GM12878 (cell line): ENCODE data around the gene THBD. TPM values are rescaled to one million over a fixed set of nuclear protein-coding genes. Genes with fewer than 3 reads are reported as not detected.

ENCODE experiments used
- ATAC-seq: fragments of 200-7000 bp; cut with Tn5 transposase; 3 replicates; pipeline ENCODE4 v1.9.1; 2020; ENCODE audit warnings: mild to moderate bottlenecking, moderate library complexity
- BruUV-seq: library from RNA; stranded (reverse); fragments of 400-500 nt; replicated peaks from 2 replicates; lab custom pipeline; 2021; lab: Mats Ljungman, UMichigan
- CTCF ChIA-PET: fragments of 300-600 bp; sonication (Branson Sonifier 250); formaldehyde crosslinking; extraction: SDS; loops from one replicate; lab custom pipeline; 2021; ENCODE audit warnings: inconsistent platforms; lab: Yijun Ruan, JAX
- POLR2A ChIA-PET: fragments of 350-600 bp; formaldehyde crosslinking; extraction: SDS; loops from one replicate; lab custom pipeline; 2021; ENCODE audit warnings: inconsistent platforms; lab: Charles Lee
- RAD21 ChIA-PET: fragments of 300-600 bp; sonication (Branson Sonifier 250); formaldehyde crosslinking; loops from one replicate; lab custom pipeline; 2023; ENCODE audit warnings: antibody characterized with exemption; ENCODE audit not compliant: unreplicated experiment; lab: Charles Lee
- SMC1A ChIA-PET: fragments of 300-600 bp; sonication (Branson Sonifier 250); formaldehyde crosslinking; loops from one replicate; lab custom pipeline; 2023; ENCODE audit not compliant: unreplicated experiment, uncharacterized antibody; lab: Charles Lee
- DNase-seq: peaks from one replicate; pipeline ENCODE4 v3.0.0-alpha.2; 2011; ENCODE audit warnings: low read depth, low spot score
- FAIRE-seq: peaks from 3 replicates; lab custom pipeline; 2011; peaks lifted over from hg19 to GRCh38; lab: Jason Lieb, UNC
- H2AFZ ChIP-seq: 2 replicates; pipeline ENCODE4 v1.6.0; 2011; ENCODE audit warnings: low read depth, low read length, control low read depth; ENCODE audit not compliant: control insufficient read depth
- H3K27ac ChIP-seq: 2 replicates; pipeline ENCODE4 v1.5.1; 2011; ENCODE audit warnings: control low read depth; ENCODE audit not compliant: control insufficient read depth, insufficient read depth
- H3K27me3 ChIP-seq, 2 experiments: replicated peaks in 1 of 2; 2 replicates each; pipeline versions ENCODE4 v1.6.0 to v1.6.1; 2011; ENCODE audit warnings: low read length in 1 of 2; ENCODE audit not compliant: control insufficient read depth in 2 of 2, insufficient read depth in 2 of 2
- H3K36me3 ChIP-seq, 2 experiments: 2 replicates each; pipeline ENCODE4 v1.5.1; 2011; ENCODE audit warnings: low read length in 1 of 2; ENCODE audit not compliant: control insufficient read depth in 2 of 2, insufficient read depth in 2 of 2
- H3K4me1 ChIP-seq: 2 replicates; pipeline ENCODE4 v1.6.1; 2011; ENCODE audit warnings: mild to moderate bottlenecking, low read length, moderate library complexity, mixed read lengths; ENCODE audit not compliant: control insufficient read depth, insufficient read depth
- H3K4me2 ChIP-seq: 2 replicates; pipeline ENCODE4 v1.6.0; 2011; ENCODE audit warnings: control low read depth; ENCODE audit not compliant: control insufficient read depth, insufficient read depth
- H3K4me3 ChIP-seq: fragments of 200-600 bp; sonication (generic); 2 replicates; pipeline ENCODE4 v1.5.1; 2016
- H3K79me2 ChIP-seq: 2 replicates; pipeline ENCODE4 v1.6.0; 2011; ENCODE audit warnings: low read length; ENCODE audit not compliant: control insufficient read depth, insufficient read depth
- H3K9ac ChIP-seq: 2 replicates; pipeline ENCODE4 v1.8.0; 2011; ENCODE audit warnings: low read length, control low read depth, mixed read lengths; ENCODE audit not compliant: control insufficient read depth, insufficient read depth
- H3K9me3 ChIP-seq: replicated peaks from 3 replicates; pipeline ENCODE4 v1.5.1; 2011; ENCODE audit warnings: mild to moderate bottlenecking, low read length; ENCODE audit not compliant: control insufficient read depth, insufficient read depth
- H4K20me1 ChIP-seq: 2 replicates; pipeline ENCODE4 v1.6.0; 2011; ENCODE audit not compliant: control insufficient read depth, insufficient read depth
- BHLHE40 ChIP-seq, 2 experiments: fragments of 450-650 bp in 1 of 2; IDR thresholded peaks; 2 replicates each; pipeline ENCODE4 v1.6.1; 2011 to 2017; ENCODE audit warnings: low read depth in 2 of 2, borderline replicate concordance in 1 of 2, improper control_type of control experiment in 1 of 2, low read length in 1 of 2, mild to moderate bottlenecking in 1 of 2
- EP300 ChIP-seq, 2 experiments: fragments of 150-350 bp in 1 of 2; IDR thresholded peaks; 2 replicates each; pipeline ENCODE4 v1.6.1; 2011 to 2012; ENCODE audit warnings: low read depth in 2 of 2, low read length in 2 of 2, borderline replicate concordance in 1 of 2, improper control_type of control experiment in 1 of 2, inconsistent platforms in 1 of 2; ENCODE audit not compliant: control insufficient read depth in 1 of 2
- IRF4 ChIP-seq: IDR thresholded peaks from 2 replicates; pipeline ENCODE4 v1.6.1; 2011; ENCODE audit warnings: low read depth, low read length
- MYC ChIP-seq: IDR thresholded peaks from 2 replicates; pipeline ENCODE4 v1.6.1; 2011; ENCODE audit warnings: mild to moderate bottlenecking, low read length, moderate library complexity, inconsistent platforms; ENCODE audit not compliant: insufficient read depth, insufficient replicate concordance, insufficient read length, severe bottlenecking
- ZNF217 ChIP-seq: fragments of 450-650 bp; IDR thresholded peaks from 2 replicates; pipeline ENCODE4 v1.6.1; 2017; ENCODE audit warnings: antibody characterized with exemption, mild to moderate bottlenecking
- WGBS: methylation state at CpG from one replicate; pipeline ENCODE4 v1.1.6; 2016; ENCODE audit warnings: low lambda C conversion rate; ENCODE audit not compliant: insufficient replicate concordance, insufficient coverage; ENCODE audit errors: missing lambda C conversion rate; 5-methylcytosine and 5-hydroxymethylcytosine counted together
- in situ Hi-C: fragments of 300-500 bp; cut with MboI; formaldehyde crosslinking; loops from 9 replicates; pipeline ENCODE4 v1.14.3; 2018; ENCODE audit warnings: mixed read lengths
- intact Hi-C: fragments of 100-400 bp; cut with micrococcal nuclease; formaldehyde crosslinking; loops from one replicate; pipeline ENCODE4 v1.14.2; 2022; ENCODE audit not compliant: unreplicated experiment
- polyA plus RNA-seq, 11 experiments: library from polyadenylated mRNA; depleted of rRNA in 4 of 11; unstranded in 6 of 11; stranded (reverse) in 5 of 11; fragments of >200 nt; fragmentation: Nextera tagmentation in 4 of 11; fragmentation: Illumina TruSeq in 1 of 11; extraction: Ambion mirVana in 4 of 11; extraction: Trizol in 1 of 11; gene quantifications; 1 replicate in 1 of 11; 2 replicates in 10 of 11; pipeline versions ENCODE4 v1.2.1 to v1.2.3, GENCODE V29; 2011 to 2016; ENCODE audit warnings: inconsistent platforms in 2 of 11, missing spikeins in 2 of 11, low read depth in 1 of 11
- total RNA-seq, 4 experiments: library from RNA; depleted of rRNA in 3 of 4; stranded (reverse); fragments of >200 nt in 3 of 4; fragmentation: Illumina TruSeq in 1 of 4; extraction: Trizol in 1 of 4; gene quantifications; 2 replicates each; pipeline versions ENCODE4 v1.2.1 to v1.2.3, GENCODE V29; 2013 to 2021
- TF ChIP-seq, protein P1 (sequence below): IDR thresholded peaks from 2 replicates; pipeline ENCODE4 v1.6.1; 2012; ENCODE audit warnings: low read depth, low read length, improper control_type of control experiment
- TF ChIP-seq, protein P2 (sequence below): IDR thresholded peaks from 2 replicates; pipeline ENCODE4 v1.6.1; 2011; ENCODE audit warnings: borderline replicate concordance, low read depth, mild to moderate bottlenecking, moderate library complexity, low read length; ENCODE audit not compliant: insufficient read depth, poor library complexity, severe bottlenecking
- TF ChIP-seq, protein P3 (sequence below): IDR thresholded peaks from 2 replicates; pipeline ENCODE4 v1.6.1; 2011; ENCODE audit warnings: low read depth, low read length, improper control_type of control experiment, borderline replicate concordance

The THBD gene
- total and polyA plus RNA-seq, 10 of the 15 experiments (the other 5 are each of a cell fraction or from before 2014, with no cell fraction given), result not detected

DNA sequence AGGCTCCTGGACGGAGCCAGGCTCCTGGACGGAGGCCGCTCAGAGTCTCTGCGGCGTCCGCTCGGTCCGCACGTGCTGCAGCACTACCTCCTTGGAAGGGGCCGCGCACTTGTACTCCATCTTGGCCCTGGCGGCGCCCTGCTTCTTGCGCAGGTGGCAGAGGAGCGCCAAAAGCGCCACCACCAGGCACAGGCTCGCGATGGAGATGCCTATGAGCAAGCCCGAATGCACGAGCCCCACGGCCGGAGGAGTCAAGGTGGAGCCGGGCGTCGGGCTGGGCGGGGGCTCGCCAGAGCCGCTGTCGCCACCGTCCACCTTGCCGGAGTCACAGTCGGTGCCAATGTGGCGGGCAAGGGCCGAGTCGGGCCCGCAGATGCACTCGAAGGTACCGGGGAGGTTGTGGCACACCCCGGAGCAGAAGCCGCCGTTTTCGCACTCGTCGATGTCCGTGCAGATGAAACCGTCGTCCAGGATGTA, 1.7 kb downstream of the THBD start:
- no peak for DNase-seq
- Histone ChIP-seq H3K9ac (no peak overlapping the region), H3K4me2 (no peak overlapping the region), H3K4me1 (no peaks in the 10 kb centered on the region), H3K9me3 (no peaks in the 10 kb centered on the region; the same call in 2 of the 3 replicates), H2AFZ (no peak overlapping the region), H4K20me1 (no peaks in the 10 kb centered on the region), H3K27ac (no peak overlapping the region), H3K4me3 (no peak overlapping the region), H3K79me2 (no peaks in the 10 kb centered on the region), H3K27me3 (peaks cover 8 to 11% of the 10 kb centered on the region in 2 experiments), H3K36me3 (no peaks in the 10 kb centered on the region; a peak in 1 of 4 replicates)
- TF ChIP-seq, protein P1, sequence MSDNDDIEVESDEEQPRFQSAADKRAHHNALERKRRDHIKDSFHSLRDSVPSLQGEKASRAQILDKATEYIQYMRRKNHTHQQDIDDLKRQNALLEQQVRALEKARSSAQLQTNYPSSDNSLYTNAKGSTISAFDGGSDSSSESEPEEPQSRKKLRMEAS, result no peak
- TF ChIP-seq, protein P2, sequence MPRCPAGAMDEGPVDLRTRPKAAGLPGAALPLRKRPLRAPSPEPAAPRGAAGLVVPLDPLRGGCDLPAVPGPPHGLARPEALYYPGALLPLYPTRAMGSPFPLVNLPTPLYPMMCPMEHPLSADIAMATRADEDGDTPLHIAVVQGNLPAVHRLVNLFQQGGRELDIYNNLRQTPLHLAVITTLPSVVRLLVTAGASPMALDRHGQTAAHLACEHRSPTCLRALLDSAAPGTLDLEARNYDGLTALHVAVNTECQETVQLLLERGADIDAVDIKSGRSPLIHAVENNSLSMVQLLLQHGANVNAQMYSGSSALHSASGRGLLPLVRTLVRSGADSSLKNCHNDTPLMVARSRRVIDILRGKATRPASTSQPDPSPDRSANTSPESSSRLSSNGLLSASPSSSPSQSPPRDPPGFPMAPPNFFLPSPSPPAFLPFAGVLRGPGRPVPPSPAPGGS, result no peak
- TF ChIP-seq MYC (no peak), ZNF217 (no peak), BHLHE40 (IDR thresholded peaks at IDR 0.05; ENCODE audit: borderline replicate concordance in 1 of 2, low read depth in 2 of 2, low read length in 1 of 2) (no peak), IRF4 (no peak), EP300 (IDR thresholded peaks at IDR 0.05; ENCODE audit: borderline replicate concordance in 1 of 2, control insufficient read depth in 1 of 2, low read depth in 2 of 2, low read length in 2 of 2) (no peak)
- TF ChIP-seq, protein P3, sequence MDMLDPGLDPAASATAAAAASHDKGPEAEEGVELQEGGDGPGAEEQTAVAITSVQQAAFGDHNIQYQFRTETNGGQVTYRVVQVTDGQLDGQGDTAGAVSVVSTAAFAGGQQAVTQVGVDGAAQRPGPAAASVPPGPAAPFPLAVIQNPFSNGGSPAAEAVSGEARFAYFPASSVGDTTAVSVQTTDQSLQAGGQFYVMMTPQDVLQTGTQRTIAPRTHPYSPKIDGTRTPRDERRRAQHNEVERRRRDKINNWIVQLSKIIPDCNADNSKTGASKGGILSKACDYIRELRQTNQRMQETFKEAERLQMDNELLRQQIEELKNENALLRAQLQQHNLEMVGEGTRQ, result no peak
- in situ Hi-C loops (no loop called here), intact Hi-C loops (no loop called here)
- ChIA-PET RAD21 (no interaction called here), SMC1A (interaction anchor here (1.2 to 1.5 kb wide), 2 partner anchors 117 to 153 kb away, joined by 3 to 4 read pairs; no protein-coding TSS in a partner anchor), POLR2A (no interaction called here), CTCF (interaction anchor here (0.8 to 2.0 kb wide), 5 partner anchors 38 to 196 kb away, joined by 3 to 4 read pairs (median 4); no protein-coding TSS in a partner anchor)
- BruUV-seq, result no TSS peak
- whole genome bisulfite sequencing, result 40% methylated on average over 47 of the region's 47 CpGs
- no peak for FAIRE-seq
- ATAC-seq, result no peak
